DOHH2 (cell line): Measurements from ENCODE around the gene MET.
"Not testable (repeated sequence)": the region's sequence is repeated elsewhere in the genome, so short reads cannot be mapped to it uniquely, and the experiment has no call there.

Experiments
- CTCF ChIP-seq: fragments of 200-600 bp; sonication (generic); IDR thresholded peaks from one replicate; pipeline ENCODE4 v1.5.1; 2014; ENCODE audit warnings: antibody characterized with exemption, mild to moderate bottlenecking, low read depth, low read length; ENCODE audit not compliant: poor library complexity, severe bottlenecking
- EZH2phosphoT487 ChIP-seq: fragments of 200-600 bp; sonication (generic); IDR thresholded peaks from 2 replicates; pipeline ENCODE4 v1.6.1; 2017; ENCODE audit warnings: borderline replicate concordance, mild to moderate bottlenecking, antibody characterized with exemption, low read length, moderate library complexity, mixed read lengths

- TF ChIP-seq CTCF, EZH2phosphoT487: not testable (repeated sequence)
Observed at GRCh38 chr7:116751070-116751469, 79.1 kb downstream of the MET start.
